MM.1S (cell line): ENCODE results near the gene TCF3.

ENCODE experiments used
- DNase-seq: peaks from one replicate; pipeline ENCODE4 v3.0.0-alpha.2; 2015
- H2AFZ ChIP-seq: fragments of 300-600 bp; sonication (generic); 2 replicates; pipeline ENCODE4 v1.6.0; 2016; ENCODE audit warnings: antibody characterized with exemption, low read length
- H3F3A ChIP-seq: fragments of 300-600 bp; sonication (generic); 2 replicates; pipeline ENCODE4 v1.6.1; 2016; ENCODE audit warnings: mild to moderate bottlenecking, antibody characterized with exemption, low read length, moderate library complexity, mixed read lengths; ENCODE audit not compliant: insufficient read depth
- H3K27ac ChIP-seq: fragments of 300-600 bp; sonication (generic); 2 replicates; pipeline ENCODE4 v1.5.1; 2016; ENCODE audit warnings: mild to moderate bottlenecking, low read length
- H3K27me3 ChIP-seq: fragments of 300-600 bp; sonication (generic); replicated peaks from 2 replicates; pipeline ENCODE4 v1.6.0; 2016; ENCODE audit warnings: low read length; ENCODE audit not compliant: insufficient read depth
- H3K36me3 ChIP-seq: fragments of 300-600 bp; sonication (generic); replicated peaks from 2 replicates; pipeline ENCODE4 v1.6.1; 2016; ENCODE audit warnings: mild to moderate bottlenecking, low read length, mixed read lengths; ENCODE audit not compliant: insufficient read depth
- H3K4me1 ChIP-seq: fragments of 300-600 bp; sonication (generic); 2 replicates; pipeline ENCODE4 v1.6.1; 2016; ENCODE audit warnings: low read length, mixed read lengths
- H3K4me2 ChIP-seq: fragments of 300-600 bp; sonication (generic); 2 replicates; pipeline ENCODE4 v1.6.0; 2016; ENCODE audit warnings: low read depth, low read length
- H3K4me3 ChIP-seq: fragments of 300-600 bp; sonication (generic); 2 replicates; pipeline ENCODE4 v1.5.1; 2016; ENCODE audit warnings: low read length, mixed read lengths
- H3K79me2 ChIP-seq: fragments of 300-600 bp; sonication (generic); 2 replicates; pipeline ENCODE4 v1.6.1; 2016; ENCODE audit warnings: mixed run types, low read length, mixed read lengths
- H3K9ac ChIP-seq: fragments of 300-600 bp; sonication (generic); 2 replicates; pipeline ENCODE4 v1.6.1; 2016; ENCODE audit warnings: low read length, mixed read lengths
- H3K9me2 ChIP-seq: fragments of 300-600 bp; sonication (generic); replicated peaks from 2 replicates; pipeline ENCODE4 v1.6.1; 2016; ENCODE audit warnings: mild to moderate bottlenecking, low read length, mixed read lengths; ENCODE audit not compliant: insufficient read depth
- H3K9me3 ChIP-seq: fragments of 300-600 bp; sonication (generic); replicated peaks from 2 replicates; pipeline ENCODE4 v1.6.1; 2016; ENCODE audit warnings: mild to moderate bottlenecking, low read length, mixed read lengths; ENCODE audit not compliant: insufficient read depth
- H4K20me1 ChIP-seq: fragments of 300-600 bp; sonication (generic); 2 replicates; pipeline ENCODE4 v1.6.1; 2016; ENCODE audit warnings: mild to moderate bottlenecking, low read length, moderate library complexity, mixed read lengths; ENCODE audit not compliant: insufficient read depth
- EZH2 ChIP-seq: fragments of 300-600 bp; sonication (generic); optimal IDR thresholded peaks from 2 replicates; pipeline ENCODE3; 2017; ENCODE audit warnings: low read depth, mild to moderate bottlenecking, antibody characterized with exemption, low read length, mixed read lengths
- EZH2phosphoT487 ChIP-seq: fragments of 300-600 bp; sonication (generic); IDR thresholded peaks from 2 replicates; pipeline ENCODE4 v1.6.1; 2018; ENCODE audit warnings: antibody characterized with exemption, low read length
- TF ChIP-seq, protein P1 (sequence below): fragments of 300-600 bp; sonication (generic); IDR thresholded peaks from 2 replicates; pipeline ENCODE4 v1.5.1; 2016; ENCODE audit warnings: antibody characterized with exemption, low read length, mixed read lengths

The TCF3 gene

DNA sequence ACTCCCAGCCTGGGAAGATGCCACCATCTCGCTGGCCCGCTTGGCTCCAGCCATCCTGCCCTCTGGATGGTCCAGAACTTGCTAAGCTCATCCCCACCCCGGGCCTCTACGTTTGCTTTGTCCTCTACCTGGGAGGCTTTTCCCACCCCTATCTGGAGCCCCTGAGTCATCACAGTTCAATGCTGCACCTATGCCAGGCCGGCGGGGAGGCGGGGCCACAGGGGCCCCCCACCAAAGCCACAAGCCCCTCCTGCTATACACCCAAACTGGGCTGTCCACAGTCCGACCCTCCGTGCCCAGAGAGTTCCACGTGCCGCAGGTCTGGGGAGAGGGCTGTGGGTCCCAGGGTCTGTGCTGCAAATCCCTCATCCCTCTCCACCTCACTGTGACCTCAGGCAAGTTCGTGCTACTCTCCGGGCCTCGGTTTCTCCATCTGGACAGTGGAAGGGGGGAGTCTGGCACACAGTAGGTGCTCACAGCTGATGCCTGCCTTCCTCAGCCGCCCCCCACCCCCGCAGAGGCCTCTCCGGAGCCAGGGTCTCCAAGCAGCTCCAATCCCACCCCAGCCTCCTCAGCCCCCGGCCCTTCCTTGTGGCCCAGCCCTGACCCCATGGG is 1.9 kb upstream of the TCF3 start:
- H3K79me2 ChIP-seq, result peaks cover 23% of the 10 kb centered on the region
- H3K9ac ChIP-seq, result no peak overlapping the region
- no peak overlapping the region for H3K27ac ChIP-seq
- H3K9me3 ChIP-seq, result no peaks in the 10 kb centered on the region
- TF ChIP-seq, protein P1, sequence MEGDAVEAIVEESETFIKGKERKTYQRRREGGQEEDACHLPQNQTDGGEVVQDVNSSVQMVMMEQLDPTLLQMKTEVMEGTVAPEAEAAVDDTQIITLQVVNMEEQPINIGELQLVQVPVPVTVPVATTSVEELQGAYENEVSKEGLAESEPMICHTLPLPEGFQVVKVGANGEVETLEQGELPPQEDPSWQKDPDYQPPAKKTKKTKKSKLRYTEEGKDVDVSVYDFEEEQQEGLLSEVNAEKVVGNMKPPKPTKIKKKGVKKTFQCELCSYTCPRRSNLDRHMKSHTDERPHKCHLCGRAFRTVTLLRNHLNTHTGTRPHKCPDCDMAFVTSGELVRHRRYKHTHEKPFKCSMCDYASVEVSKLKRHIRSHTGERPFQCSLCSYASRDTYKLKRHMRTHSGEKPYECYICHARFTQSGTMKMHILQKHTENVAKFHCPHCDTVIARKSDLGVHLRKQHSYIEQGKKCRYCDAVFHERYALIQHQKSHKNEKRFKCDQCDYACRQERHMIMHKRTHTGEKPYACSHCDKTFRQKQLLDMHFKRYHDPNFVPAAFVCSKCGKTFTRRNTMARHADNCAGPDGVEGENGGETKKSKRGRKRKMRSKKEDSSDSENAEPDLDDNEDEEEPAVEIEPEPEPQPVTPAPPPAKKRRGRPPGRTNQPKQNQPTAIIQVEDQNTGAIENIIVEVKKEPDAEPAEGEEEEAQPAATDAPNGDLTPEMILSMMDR, result no peak
- TF ChIP-seq EZH2, result no peak
- no peak for TF ChIP-seq EZH2phosphoT487
- no peak overlapping the region for H2AFZ ChIP-seq
- no peak overlapping the region for H3K4me2 ChIP-seq
- H3K4me3 ChIP-seq, result no peak overlapping the region
- H4K20me1 ChIP-seq, result no peaks in the 10 kb centered on the region
- H3K27me3 ChIP-seq, result no peaks in the 10 kb centered on the region
- H3K9me2 ChIP-seq, result no peaks in the 10 kb centered on the region
- peaks cover 23% of the 10 kb centered on the region for H3F3A ChIP-seq
- H3K36me3 ChIP-seq, result no peaks in the 10 kb centered on the region
- peaks cover 7% of the 10 kb centered on the region for H3K4me1 ChIP-seq
- DNase-seq, result no peak

DNA sequence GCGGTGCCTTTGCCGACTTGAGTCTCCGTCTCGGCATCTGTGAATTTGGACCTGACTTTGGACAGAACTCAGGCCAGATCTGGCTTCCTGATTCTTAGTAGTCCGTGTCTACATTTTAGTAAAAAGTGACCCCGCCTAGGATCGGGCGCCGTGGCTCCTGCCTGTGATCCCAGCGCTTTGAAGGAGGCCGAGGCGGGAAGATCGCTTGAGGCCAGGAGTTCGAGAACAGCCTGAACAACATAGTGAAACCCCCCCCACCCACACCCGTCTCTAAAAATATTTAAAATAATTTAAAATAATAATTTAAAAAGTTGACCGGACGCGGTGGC is 849 bp upstream of the TCF3 start:
- Histone ChIP-seq H3K9me2 (no peaks in the 10 kb centered on the region), H3F3A (peaks cover 33% of the 10 kb centered on the region), H4K20me1 (no peaks in the 10 kb centered on the region), H3K9me3 (no peaks in the 10 kb centered on the region), H3K27me3 (no peaks in the 10 kb centered on the region), H3K4me1 (peaks cover 14% of the 10 kb centered on the region), H3K27ac (peak overlapping the region; percentile 85), H3K9ac (peak overlapping the region; percentile 96), H3K4me2 (peak overlapping the region; percentile 87), H3K4me3 (peak overlapping the region; percentile 82), H3K36me3 (no peaks in the 10 kb centered on the region), H3K79me2 (peaks cover 32% of the 10 kb centered on the region), H2AFZ (peak overlapping the region; percentile 99)
- DNase-seq, result no peak
- TF ChIP-seq EZH2phosphoT487, result no peak
- TF ChIP-seq, protein P1, result no peak
- no peak for TF ChIP-seq EZH2

DNA sequence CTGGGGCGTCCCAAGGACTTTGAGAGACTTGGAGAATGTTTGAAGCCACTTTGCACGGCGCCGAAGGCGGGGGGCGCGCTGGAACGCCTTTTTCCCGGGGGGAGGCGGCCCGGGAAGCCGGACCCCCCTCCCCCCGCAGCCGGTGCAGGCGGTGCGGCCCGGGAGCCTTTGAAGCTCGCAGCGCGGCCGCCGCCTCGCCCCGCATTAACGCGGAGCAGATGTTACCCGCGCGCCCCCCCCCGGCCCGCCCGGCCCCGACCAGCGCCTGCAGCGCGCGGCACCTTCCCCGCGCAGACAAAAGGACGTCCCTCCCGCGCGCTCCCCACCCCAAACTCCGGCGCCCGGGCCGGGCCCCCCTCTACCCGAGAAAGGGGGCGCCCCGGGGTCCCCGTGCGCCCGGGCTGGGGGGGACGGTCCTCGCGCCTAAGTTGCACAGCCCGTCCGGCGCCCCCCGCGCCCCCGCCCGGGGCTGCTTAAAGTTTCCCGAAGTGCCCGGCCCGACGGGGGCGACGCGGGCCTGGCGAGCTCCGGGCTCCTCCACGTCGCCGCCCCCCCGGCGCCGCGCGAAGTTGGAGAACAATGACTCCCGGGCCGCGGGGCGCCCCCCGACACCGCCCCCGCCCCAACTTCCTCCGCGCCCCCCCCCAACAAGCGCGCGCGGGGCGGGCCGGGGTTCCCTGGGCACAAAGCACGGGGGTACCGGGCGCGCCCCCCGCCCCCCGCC is 685 bp downstream of the TCF3 start:
- Histone ChIP-seq H3K79me2 (peaks cover 48% of the 10 kb centered on the region), H2AFZ (no peak overlapping the region), H3F3A (peaks cover 36% of the 10 kb centered on the region), H4K20me1 (no peaks in the 10 kb centered on the region), H3K4me1 (peaks cover 22% of the 10 kb centered on the region), H3K4me2 (peak overlapping the region; percentile 79), H3K4me3 (peak overlapping the region; percentile 70), H3K9me2 (no peaks in the 10 kb centered on the region), H3K9ac (peak overlapping the region; percentile 63), H3K27ac (peak overlapping the region; percentile 86), H3K9me3 (no peaks in the 10 kb centered on the region), H3K36me3 (peaks cover under 1% of the 10 kb centered on the region; the same call in 1 of the 2 replicates), H3K27me3 (no peaks in the 10 kb centered on the region)
- no peak for TF ChIP-seq EZH2phosphoT487
- no peak for TF ChIP-seq EZH2
- TF ChIP-seq, protein P1, result no peak
- peak; percentile 76 for DNase-seq
